VCaP (cell line): Measurements from ENCODE around the gene COL4A6.

ENCODE experiments used
- H3K27ac ChIP-seq: fragments of 450-650 bp; 2 replicates; pipeline ENCODE4 v1.5.1; 2017
- TF ChIP-seq, protein P1 (sequence below): fragments of 450-650 bp; conservative IDR thresholded peaks from 2 replicates; pipeline ENCODE4 v1.5.1; 2017; ENCODE audit warnings: mild to moderate bottlenecking, moderate library complexity

The COL4A6 gene

GRCh38 chrX:108298165-108298602, 140.0 kb downstream of the COL4A6 start:
- H3K27ac ChIP-seq: no peak overlapping the region
- TF ChIP-seq, protein P1, sequence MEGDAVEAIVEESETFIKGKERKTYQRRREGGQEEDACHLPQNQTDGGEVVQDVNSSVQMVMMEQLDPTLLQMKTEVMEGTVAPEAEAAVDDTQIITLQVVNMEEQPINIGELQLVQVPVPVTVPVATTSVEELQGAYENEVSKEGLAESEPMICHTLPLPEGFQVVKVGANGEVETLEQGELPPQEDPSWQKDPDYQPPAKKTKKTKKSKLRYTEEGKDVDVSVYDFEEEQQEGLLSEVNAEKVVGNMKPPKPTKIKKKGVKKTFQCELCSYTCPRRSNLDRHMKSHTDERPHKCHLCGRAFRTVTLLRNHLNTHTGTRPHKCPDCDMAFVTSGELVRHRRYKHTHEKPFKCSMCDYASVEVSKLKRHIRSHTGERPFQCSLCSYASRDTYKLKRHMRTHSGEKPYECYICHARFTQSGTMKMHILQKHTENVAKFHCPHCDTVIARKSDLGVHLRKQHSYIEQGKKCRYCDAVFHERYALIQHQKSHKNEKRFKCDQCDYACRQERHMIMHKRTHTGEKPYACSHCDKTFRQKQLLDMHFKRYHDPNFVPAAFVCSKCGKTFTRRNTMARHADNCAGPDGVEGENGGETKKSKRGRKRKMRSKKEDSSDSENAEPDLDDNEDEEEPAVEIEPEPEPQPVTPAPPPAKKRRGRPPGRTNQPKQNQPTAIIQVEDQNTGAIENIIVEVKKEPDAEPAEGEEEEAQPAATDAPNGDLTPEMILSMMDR: no peak

GRCh38 chrX:108297290-108297689, 140.9 kb downstream of the COL4A6 start:
- TF ChIP-seq, protein P1: no peak

GRCh38 chrX:108292053-108292452, 146.2 kb downstream of the COL4A6 start:
- TF ChIP-seq, protein P1: no peak
- H3K27ac ChIP-seq: no peak overlapping the region

More at GRCh38 chrX:108297290-108297689, 140.9 kb downstream of the COL4A6 start:
- H3K27ac ChIP-seq: no peak overlapping the region

- TF ChIP-seq, protein P1: no peak
- H3K27ac ChIP-seq: no peak overlapping the region
Measured at GRCh38 chrX:108285918-108286317, 152.3 kb downstream of the COL4A6 start.

DNA sequence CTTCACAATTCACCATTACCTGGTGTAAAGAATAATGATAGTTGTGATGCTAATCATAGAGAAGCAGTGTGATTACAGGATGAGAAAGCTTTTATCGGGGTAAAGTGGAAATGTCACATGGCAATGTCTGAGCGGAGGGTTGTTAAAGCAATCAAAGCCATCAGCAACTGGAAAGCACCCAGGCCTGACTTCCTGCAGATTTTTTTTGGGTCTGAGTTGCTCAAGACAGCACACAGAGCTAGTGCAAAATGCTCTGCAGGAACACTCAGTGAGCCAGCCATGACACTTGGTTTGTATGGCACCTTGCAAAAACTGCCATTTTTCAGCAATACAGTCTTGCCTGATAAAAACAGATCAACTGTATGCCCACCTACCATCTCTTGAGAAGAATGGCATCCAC, 152.9 kb downstream of the COL4A6 start:
- no peak overlapping the region for H3K27ac ChIP-seq
- TF ChIP-seq, protein P1: no peak

GRCh38 chrX:108275732-108276131, 162.5 kb downstream of the COL4A6 start:
- TF ChIP-seq, protein P1: no peak
- H3K27ac ChIP-seq: no peak overlapping the region

- TF ChIP-seq, protein P1: no peak
- H3K27ac ChIP-seq: peak overlapping the region; percentile 44
Measured at GRCh38 chrX:108271397-108271787, 166.8 kb downstream of the COL4A6 start.
